IMR-90 (cell line): ENCODE data around the gene CRAMP1. TPM values are rescaled to one million over a fixed set of nuclear protein-coding genes. Genes with fewer than 3 reads are reported as not detected.

Experiments used
- ATAC-seq: fragments of 200-7000 bp; cut with Tn5 transposase; 2 replicates; pipeline ENCODE4 v1.9.1; 2020; ENCODE audit warnings: low read depth, mild to moderate bottlenecking, moderate library complexity
- BruUV-seq: library from RNA; stranded (reverse); fragments of 400-500 nt; replicated peaks from 2 replicates; lab custom pipeline; 2021; lab: Mats Ljungman, UMichigan
- CTCF ChIA-PET: fragments of 300-600 bp; formaldehyde crosslinking; extraction: SDS; loops from one replicate; lab custom pipeline; 2021; ENCODE audit warnings: antibody characterized with exemption; lab: Yijun Ruan, JAX
- POLR2A ChIA-PET: fragments of 300-600 bp; sonication (Branson Sonifier 250); formaldehyde crosslinking; loops from one replicate; lab custom pipeline; 2022; ENCODE audit warnings: antibody characterized with exemption; ENCODE audit not compliant: unreplicated experiment; lab: Charles Lee
- DNase-seq: peaks from one replicate; pipeline ENCODE4 v3.0.0; 2013
- H2AFZ ChIP-seq: replicated peaks from 2 replicates; pipeline ENCODE3; 2013; ENCODE audit warnings: low read length, mild to moderate bottlenecking; ENCODE audit not compliant: poor library complexity
- H2AK5ac ChIP-seq: 2 replicates; pipeline ENCODE4 v1.6.1; 2013; ENCODE audit warnings: low read depth, low read length, inconsistent platforms
- H2AK9ac ChIP-seq: replicated peaks from 2 replicates; pipeline ENCODE3; 2013; ENCODE audit warnings: mild to moderate bottlenecking, low read depth, low read length, moderate library complexity; ENCODE audit not compliant: poor library complexity
- H2BK120ac ChIP-seq: 2 replicates; pipeline ENCODE4 v1.6.1; 2013; ENCODE audit warnings: low read depth, low read length, inconsistent platforms
- H2BK15ac ChIP-seq: 3 replicates; pipeline ENCODE4 v1.6.1; 2013; ENCODE audit warnings: low read depth, low read length, inconsistent platforms
- H2BK20ac ChIP-seq: 2 replicates; pipeline ENCODE4 v1.6.1; 2013; ENCODE audit warnings: low read depth, mild to moderate bottlenecking, inconsistent platforms, low read length, moderate library complexity
- H2BK5ac ChIP-seq: 2 replicates; pipeline ENCODE4 v1.6.1; 2013; ENCODE audit warnings: mild to moderate bottlenecking, low read depth, low read length, inconsistent platforms; ENCODE audit not compliant: poor library complexity, severe bottlenecking
- H3K14ac ChIP-seq: replicated peaks from 2 replicates; pipeline ENCODE4 v1.6.1; 2013; ENCODE audit warnings: low read depth, low read length, inconsistent platforms
- H3K18ac ChIP-seq: 2 replicates; pipeline ENCODE4 v1.6.1; 2013; ENCODE audit warnings: low read depth, low read length, control low read depth
- H3K23ac ChIP-seq: 2 replicates; pipeline ENCODE4 v1.6.1; 2013; ENCODE audit warnings: low read depth, low read length, inconsistent platforms
- H3K27ac ChIP-seq: 2 replicates; pipeline ENCODE4 v1.5.1; 2013; ENCODE audit warnings: mild to moderate bottlenecking, control low read depth, low read length; ENCODE audit not compliant: insufficient read depth
- H3K27me3 ChIP-seq: 2 replicates; pipeline ENCODE4 v1.6.1; 2013; ENCODE audit warnings: low read length; ENCODE audit not compliant: control insufficient read depth, insufficient read depth
- H3K36me3 ChIP-seq: 2 replicates; pipeline ENCODE4 v1.6.1; 2013; ENCODE audit warnings: low read length, mixed read lengths; ENCODE audit not compliant: control insufficient read depth, insufficient read depth
- H3K4ac ChIP-seq: 2 replicates; pipeline ENCODE4 v1.6.1; 2013; ENCODE audit warnings: low read depth, low read length, inconsistent platforms
- H3K4me1 ChIP-seq: 2 replicates; pipeline ENCODE4 v1.6.1; 2013; ENCODE audit warnings: low read length, mixed read lengths; ENCODE audit not compliant: control insufficient read depth, insufficient read depth
- H3K4me2 ChIP-seq: 2 replicates; pipeline ENCODE4 v1.6.1; 2013; ENCODE audit warnings: low read depth, mild to moderate bottlenecking, control low read depth, low read length, moderate library complexity
- H3K4me3 ChIP-seq: 2 replicates; pipeline ENCODE4 v1.5.1; 2013; ENCODE audit warnings: low read depth, mild to moderate bottlenecking, control low read depth, low read length, moderate library complexity; ENCODE audit not compliant: insufficient read depth
- H3K56ac ChIP-seq: 2 replicates; pipeline ENCODE4 v1.6.1; 2013; ENCODE audit warnings: low read length, inconsistent platforms; ENCODE audit not compliant: insufficient read depth; ENCODE audit errors: extremely low read depth
- H3K79me1 ChIP-seq, 2 experiments: 2 replicates each; pipeline ENCODE4 v1.6.1; 2013; ENCODE audit warnings: low read length in 2 of 2, inconsistent platforms in 1 of 2, low read depth in 1 of 2
- H3K9ac ChIP-seq: 2 replicates; pipeline ENCODE4 v1.6.1; 2013; ENCODE audit warnings: low read depth, low read length, control low read depth
- H3K9me1 ChIP-seq: 2 replicates; pipeline ENCODE4 v1.6.1; 2013; ENCODE audit warnings: low read length, inconsistent platforms; ENCODE audit not compliant: insufficient read depth
- H3K9me3 ChIP-seq: 2 replicates; pipeline ENCODE4 v1.6.1; 2013; ENCODE audit warnings: low read length; ENCODE audit not compliant: control insufficient read depth, insufficient read depth
- H4K20me1 ChIP-seq: 2 replicates; pipeline ENCODE4 v1.6.1; 2013; ENCODE audit warnings: low read length, inconsistent platforms; ENCODE audit not compliant: insufficient read depth
- H4K5ac ChIP-seq: 2 replicates; pipeline ENCODE4 v1.6.1; 2013; ENCODE audit warnings: mild to moderate bottlenecking, low read depth, low read length, control low read depth
- H4K8ac ChIP-seq, 2 experiments: 2 replicates each; pipeline ENCODE4 v1.6.1; 2013; ENCODE audit warnings: low read depth in 2 of 2, low read length in 2 of 2, control low read depth in 1 of 2, inconsistent platforms in 1 of 2
- H4K91ac ChIP-seq: 2 replicates; pipeline ENCODE4 v1.6.1; 2013; ENCODE audit warnings: low read depth, low read length, inconsistent platforms; ENCODE audit not compliant: insufficient read depth
- BHLHE40 ChIP-seq: fragments of 150-350 bp; IDR thresholded peaks from 2 replicates; pipeline ENCODE4 v1.6.1; 2016; ENCODE audit warnings: mild to moderate bottlenecking, low read depth, low read length
- CHD1 ChIP-seq: IDR thresholded peaks from 2 replicates; pipeline ENCODE4 v1.6.1; 2012; ENCODE audit warnings: low read depth, low read length, improper control_type of control experiment
- FOS ChIP-seq: fragments of 150-350 bp; IDR thresholded peaks from 2 replicates; pipeline ENCODE4 v1.6.1; 2016; ENCODE audit warnings: low read depth, low read length
- MAFK ChIP-seq: IDR thresholded peaks from 2 replicates; pipeline ENCODE4 v1.6.1; 2012; ENCODE audit warnings: low read depth, low read length, improper control_type of control experiment
- MAZ ChIP-seq: IDR thresholded peaks from 2 replicates; pipeline ENCODE4 v1.6.1; 2012; ENCODE audit warnings: low read depth, mild to moderate bottlenecking, low read length, improper control_type of control experiment, moderate library complexity, borderline replicate concordance
- NFE2L2 ChIP-seq: fragments of 150-350 bp; IDR thresholded peaks from 2 replicates; pipeline ENCODE4 v1.6.1; 2016; ENCODE audit warnings: low read depth, mild to moderate bottlenecking, low read length
- POLR2A ChIP-seq: IDR thresholded peaks from 2 replicates; pipeline ENCODE4 v1.6.1; 2012; ENCODE audit warnings: mild to moderate bottlenecking, low read depth, low read length
- RAD21 ChIP-seq: IDR thresholded peaks from 2 replicates; pipeline ENCODE4 v1.6.1; 2012; ENCODE audit warnings: low read length, improper control_type of control experiment
- RFX5 ChIP-seq: IDR thresholded peaks from 2 replicates; pipeline ENCODE4 v1.8.0; 2012; ENCODE audit warnings: low read depth, mild to moderate bottlenecking, low read length, moderate library complexity
- SMC3 ChIP-seq: fragments of 150-350 bp; IDR thresholded peaks from 2 replicates; pipeline ENCODE4 v1.6.1; 2016; ENCODE audit warnings: low read depth, mild to moderate bottlenecking, antibody characterized with exemption, low read length, moderate library complexity
- WGBS, 2 experiments: methylation state at CpG; one replicate each; pipeline versions ENCODE4 v1.1.5 to v1.1.7; 2013; ENCODE audit warnings: missing lambda C conversion rate in 2 of 2; ENCODE audit not compliant: insufficient read length in 1 of 2; ENCODE audit errors: extremely low coverage in 2 of 2; 5-methylcytosine and 5-hydroxymethylcytosine counted together
- dilution Hi-C: fragments of 300-500 bp; cut with HindIII; formaldehyde crosslinking; loops from one replicate; pipeline ENCODE4 v1.14.3; 2018; ENCODE audit warnings: low sequenced_read_pairs; ENCODE audit not compliant: unreplicated experiment
- in situ Hi-C: fragments of 300-500 bp; cut with MboI; formaldehyde crosslinking; loops from 3 replicates; pipeline ENCODE4 v1.14.3; 2019; ENCODE audit warnings: low sequenced_read_pairs, inconsistent platforms, mixed read lengths
- intact Hi-C: fragments of 100-400 bp; cut with micrococcal nuclease; formaldehyde crosslinking; loops from 2 replicates; pipeline ENCODE4 v1.10.0; 2022
- polyA plus RNA-seq, 3 experiments: library from polyadenylated mRNA; depleted of rRNA; stranded (reverse); fragments of >200 nt; gene quantifications; 2 replicates each; pipeline ENCODE4 v1.2.3, GENCODE V29; 2012; ENCODE audit warnings: low replicate concordance in 1 of 3
- total RNA-seq: library from RNA; depleted of rRNA; stranded (reverse); fragments of >200 nt; gene quantifications from 2 replicates; pipeline ENCODE4 v1.2.3, GENCODE V29; 2012
- TF ChIP-seq, protein P1 (sequence below): fragments of 150-350 bp; IDR thresholded peaks from 2 replicates; pipeline ENCODE4 v1.6.1; 2017; ENCODE audit warnings: mild to moderate bottlenecking, antibody characterized with exemption, low read length, low read depth

The CRAMP1 gene
- total and polyA plus RNA-seq, 2 of the 4 experiments (the other 2 are of a cell fraction), result 3.2 to 12.0 TPM

DNA sequence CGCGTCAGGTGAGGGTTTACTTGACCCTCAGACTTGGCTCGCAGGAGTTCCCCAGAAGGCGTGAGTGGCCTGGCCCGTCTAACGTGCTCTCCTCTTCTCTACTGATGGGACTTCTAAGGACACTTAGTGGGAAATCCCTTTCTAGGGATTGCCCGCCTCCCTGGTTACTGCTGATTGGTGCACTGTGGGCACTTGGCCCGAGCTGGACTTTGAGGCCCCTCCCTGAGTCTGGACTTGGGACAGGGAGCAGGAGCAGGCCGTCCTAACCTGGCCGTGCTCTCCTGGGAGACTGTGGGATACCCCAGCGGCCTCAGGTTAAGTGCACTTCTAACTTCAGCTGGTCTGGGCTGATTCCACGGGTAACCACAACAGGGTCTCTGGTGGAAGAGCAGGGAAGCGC, 15.0 kb upstream of the CRAMP1 start:
- Histone ChIP-seq H3K56ac (no peak overlapping the region), H2AK9ac (no peak overlapping the region), H2BK15ac (no peak overlapping the region), H4K20me1 (no peaks in the 10 kb centered on the region), H3K18ac (no peak overlapping the region), H3K9me3 (no peaks in the 10 kb centered on the region), H2BK120ac (no peak overlapping the region), H2BK20ac (no peak overlapping the region), H4K8ac (no peak overlapping the region), H3K4ac (no peak overlapping the region), H3K27me3 (no peaks in the 10 kb centered on the region), H3K79me1 (no peaks in the 10 kb centered on the region), H2BK5ac (no peak overlapping the region), H3K4me3 (no peak overlapping the region), H3K4me1 (no peaks in the 10 kb centered on the region), H3K23ac (no peak overlapping the region), H3K9me1 (no peaks in the 10 kb centered on the region), H2AFZ (no peak overlapping the region), H3K14ac (no peak overlapping the region), H2AK5ac (no peak overlapping the region), H4K5ac (no peak overlapping the region), H3K4me2 (no peak overlapping the region), H4K91ac (no peak overlapping the region), H3K9ac (no peak overlapping the region), H3K36me3 (peaks cover 22% of the 10 kb centered on the region), H3K27ac (no peak overlapping the region)
- no TSS peak for BruUV-seq
- in situ Hi-C loops (no loop called here), intact Hi-C loops (no loop called here), dilution Hi-C loops (no loop called here)
- no peak for ATAC-seq
- 94% methylated on average over 9 of the region's 13 CpGs; no CpG with 5 or more reads in 1 of the 2 experiments for WGBS, 2 experiments
- TF ChIP-seq CHD1 (no peak), BHLHE40 (no peak), POLR2A (no peak), RAD21 (no peak), RFX5 (no peak), FOS (no peak), NFE2L2 (no peak), MAZ (no peak), SMC3 (no peak), MAFK (no peak)
- TF ChIP-seq, protein P1, sequence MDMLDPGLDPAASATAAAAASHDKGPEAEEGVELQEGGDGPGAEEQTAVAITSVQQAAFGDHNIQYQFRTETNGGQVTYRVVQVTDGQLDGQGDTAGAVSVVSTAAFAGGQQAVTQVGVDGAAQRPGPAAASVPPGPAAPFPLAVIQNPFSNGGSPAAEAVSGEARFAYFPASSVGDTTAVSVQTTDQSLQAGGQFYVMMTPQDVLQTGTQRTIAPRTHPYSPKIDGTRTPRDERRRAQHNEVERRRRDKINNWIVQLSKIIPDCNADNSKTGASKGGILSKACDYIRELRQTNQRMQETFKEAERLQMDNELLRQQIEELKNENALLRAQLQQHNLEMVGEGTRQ, result no peak
- ChIA-PET CTCF (no interaction called here), POLR2A (no interaction called here)
- DNase-seq, result no peak
